Effector CD4-positive, alpha-beta T cell (primary cell): ENCODE measurements around the gene USP31.
"Not testable (repeated sequence)": the region's sequence is repeated elsewhere in the genome, so short reads cannot be mapped to it uniquely, and the experiment has no call there.

Experiments
- DNase-seq: peaks from one replicate; pipeline ENCODE4 v3.0.0-alpha.2; 2020

Gene USP31

GRCh38 chr16:23131931-23132621, 17.2 kb downstream of the USP31 start:
- DNase-seq: no peak

DNA sequence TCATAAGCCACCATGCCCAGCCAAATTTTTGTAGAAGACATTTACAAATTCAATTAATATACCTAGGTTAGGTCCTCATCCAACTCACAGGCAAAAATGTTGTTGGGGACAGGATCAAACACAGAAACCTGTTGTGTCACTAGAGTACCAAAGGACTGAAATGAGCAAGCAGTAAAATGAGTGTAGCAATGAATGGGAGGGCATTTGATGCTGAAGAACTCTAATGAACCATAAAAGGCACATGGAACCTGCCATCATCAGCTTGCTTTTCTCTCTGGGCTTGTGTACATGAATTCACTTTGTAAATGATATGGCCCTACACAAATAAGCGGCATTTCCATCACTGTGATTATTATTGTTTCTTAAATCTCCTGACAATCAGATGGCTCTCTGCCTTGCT, 17.8 kb downstream of the USP31 start:
- no peak for DNase-seq

DNA sequence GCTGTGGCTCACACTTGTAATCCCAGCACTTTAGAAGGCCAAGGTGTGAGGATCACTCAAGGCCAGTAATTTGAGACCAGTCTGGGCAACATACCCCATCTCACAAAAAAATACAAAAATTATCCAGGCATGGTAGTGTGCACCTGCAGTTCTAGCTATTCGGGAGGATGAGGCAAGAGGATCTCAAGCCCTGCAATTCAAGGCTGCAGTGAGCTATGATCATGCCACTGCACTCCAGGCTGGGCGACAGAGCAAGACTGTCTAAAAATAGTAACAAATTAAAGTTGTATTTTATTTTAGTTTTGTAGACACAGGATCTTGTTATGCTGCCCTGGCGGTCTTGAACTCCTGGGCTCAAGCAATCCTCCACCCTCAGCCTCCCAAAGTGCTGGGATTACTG, 18.2 kb downstream of the USP31 start:
- no peak for DNase-seq

DNA sequence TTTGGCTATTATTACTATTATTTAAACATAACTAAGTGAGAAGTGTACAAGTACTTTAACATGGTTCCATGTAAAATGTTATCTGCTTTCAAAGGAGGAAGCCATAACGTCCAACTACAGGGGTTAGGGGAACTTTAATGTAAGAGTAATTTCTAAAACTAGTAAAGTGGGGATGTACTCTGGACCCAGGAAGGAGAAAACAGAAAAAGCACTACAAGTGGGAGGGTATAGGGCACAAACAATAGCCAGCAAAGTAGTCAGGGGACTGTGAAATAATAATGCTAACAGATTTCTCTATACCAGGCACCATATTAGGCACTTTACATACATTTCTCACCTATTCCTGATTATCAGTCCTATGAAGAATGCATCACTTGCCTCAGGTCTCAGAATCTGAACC, 19.6 kb downstream of the USP31 start:
- DNase-seq: no peak

DNA sequence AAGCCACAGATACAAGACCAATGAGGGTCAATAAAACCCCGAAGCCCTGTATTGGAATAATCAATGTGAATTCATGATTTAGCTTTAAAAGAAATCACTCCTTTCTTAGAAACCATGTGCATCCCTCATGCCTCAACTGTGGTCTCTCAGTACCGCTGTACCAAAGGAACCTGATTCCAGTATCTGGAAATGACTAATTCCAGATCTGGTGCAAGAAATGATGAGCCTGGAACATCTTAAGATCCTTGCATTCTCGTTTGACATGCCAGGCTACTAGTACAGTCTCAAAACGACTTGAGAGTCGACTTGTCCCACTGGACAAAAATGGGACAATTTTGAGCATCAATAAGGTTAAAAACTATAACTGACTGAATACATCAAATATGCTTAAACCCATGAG, 21.2 kb downstream of the USP31 start:
- no peak for DNase-seq

GRCh38 chr16:23125277-23125676, 24.0 kb downstream of the USP31 start:
- DNase-seq: no peak

- DNase-seq: no peak
Measured at GRCh38 chr16:23124315-23124714, 24.9 kb downstream of the USP31 start.

DNA sequence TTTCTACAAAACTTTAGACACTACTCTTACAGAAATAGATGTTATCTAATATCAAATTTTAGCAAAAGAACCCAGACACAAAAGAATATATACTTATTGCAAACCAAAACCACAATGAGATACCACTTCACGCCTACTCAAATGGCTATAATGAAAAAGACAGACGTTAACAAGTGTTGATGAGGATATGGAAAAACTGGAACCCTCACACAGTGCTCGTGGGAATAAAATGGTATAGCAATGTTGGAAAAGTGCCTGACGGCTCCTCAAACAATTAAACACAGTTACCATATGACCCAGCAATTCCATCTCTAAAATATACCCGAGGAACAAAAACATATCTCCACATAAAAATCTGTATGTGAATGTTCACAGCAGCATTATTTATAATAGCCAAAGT, 27.1 kb downstream of the USP31 start:
- DNase-seq: no peak

DNA sequence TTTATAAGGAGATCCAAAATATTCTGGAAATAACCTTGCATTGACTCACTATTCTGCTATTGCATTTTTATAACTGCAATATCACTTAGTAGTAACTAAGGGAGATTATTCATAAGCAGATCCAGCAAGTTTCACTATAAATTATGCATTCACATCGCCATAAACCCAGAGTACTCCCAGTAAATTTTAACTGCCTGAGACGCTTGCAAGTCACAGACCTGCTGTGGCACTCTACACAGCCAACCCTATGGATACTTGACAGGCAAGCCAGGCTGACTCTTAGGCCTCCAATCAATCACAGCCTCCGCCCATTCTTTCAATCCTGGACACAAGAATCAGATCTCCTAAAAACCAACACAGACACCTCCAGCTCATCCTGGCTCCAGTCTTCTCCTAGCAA, 28.2 kb downstream of the USP31 start:
- no peak for DNase-seq

GRCh38 chr16:23120562-23120961, 28.7 kb downstream of the USP31 start:
- no peak for DNase-seq

- DNase-seq: no peak
Measured at GRCh38 chr16:23119570-23119969, 29.7 kb downstream of the USP31 start.

DNA sequence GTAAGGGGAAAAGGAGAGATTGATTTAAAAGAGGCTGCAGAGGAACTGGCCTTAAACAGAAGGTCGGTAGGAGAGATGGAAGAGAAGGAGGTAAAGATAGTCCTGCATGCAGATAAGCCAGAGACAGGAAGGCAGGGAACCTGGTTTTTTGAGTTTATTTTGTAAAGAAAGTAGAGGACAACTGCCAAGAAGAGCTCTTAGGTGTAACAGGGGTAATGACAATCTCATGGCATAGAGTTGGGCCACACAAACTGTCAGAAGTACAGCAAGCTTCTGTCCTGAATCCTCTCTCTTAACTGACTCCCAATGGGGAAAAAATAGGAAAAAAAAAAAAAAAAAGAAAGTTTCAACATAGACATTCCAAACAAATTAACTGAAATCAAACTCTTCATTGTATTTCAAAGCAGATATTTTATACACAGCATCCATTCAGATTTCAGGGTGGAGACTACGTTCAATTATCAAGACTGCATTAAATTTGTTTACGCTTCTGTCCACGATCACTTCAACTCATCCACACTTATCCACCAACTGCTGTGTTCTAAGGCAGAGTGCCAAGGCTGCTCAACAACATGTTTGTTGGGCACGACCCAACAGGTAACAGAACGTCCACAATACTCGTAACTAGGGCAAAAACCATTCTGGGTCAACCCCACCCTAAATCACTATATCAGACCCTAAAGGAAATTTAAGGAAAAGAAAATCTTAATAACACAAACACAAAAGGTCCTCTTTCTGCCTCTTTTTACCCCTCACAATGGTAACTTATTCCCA, 34.9 kb downstream of the USP31 start:
- DNase-seq: no peak

- DNase-seq: no peak
Measured at GRCh38 chr16:23113185-23113584, 36.1 kb downstream of the USP31 start.

DNA sequence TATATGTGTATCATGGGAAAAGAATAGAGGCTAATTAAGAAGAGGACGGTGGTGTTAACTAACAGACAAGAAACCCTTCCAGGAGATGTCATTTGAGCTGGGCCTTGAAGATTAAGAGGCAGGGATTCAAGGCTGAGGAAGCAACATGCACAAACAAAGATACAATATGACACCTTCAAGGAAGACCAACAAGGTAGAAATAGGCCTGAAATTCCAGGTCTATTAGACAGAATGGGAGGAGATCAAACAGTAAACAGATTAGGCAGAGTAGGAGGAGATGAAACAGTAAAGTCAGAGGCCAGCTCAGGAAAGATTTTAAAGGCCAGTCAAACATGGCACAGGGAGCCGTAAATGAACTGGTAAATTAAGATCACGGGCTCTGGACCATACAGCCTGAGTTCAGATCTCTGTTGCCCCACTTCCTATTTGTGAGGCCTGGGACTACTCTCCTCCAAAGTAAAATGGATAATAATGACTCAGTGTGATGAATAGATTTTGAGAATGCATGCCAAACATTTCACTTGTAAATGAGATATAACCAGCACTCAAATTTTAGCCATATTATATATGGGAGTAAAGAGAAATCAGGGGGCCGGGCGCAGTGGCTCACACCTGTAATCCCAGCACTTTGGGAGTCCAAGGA, 38.9 kb downstream of the USP31 start:
- DNase-seq: no peak

- DNase-seq: no peak
Measured at GRCh38 chr16:23107936-23108335, 41.3 kb downstream of the USP31 start.

GRCh38 chr16:23107117-23107516, 42.1 kb downstream of the USP31 start:
- no peak for DNase-seq

DNA sequence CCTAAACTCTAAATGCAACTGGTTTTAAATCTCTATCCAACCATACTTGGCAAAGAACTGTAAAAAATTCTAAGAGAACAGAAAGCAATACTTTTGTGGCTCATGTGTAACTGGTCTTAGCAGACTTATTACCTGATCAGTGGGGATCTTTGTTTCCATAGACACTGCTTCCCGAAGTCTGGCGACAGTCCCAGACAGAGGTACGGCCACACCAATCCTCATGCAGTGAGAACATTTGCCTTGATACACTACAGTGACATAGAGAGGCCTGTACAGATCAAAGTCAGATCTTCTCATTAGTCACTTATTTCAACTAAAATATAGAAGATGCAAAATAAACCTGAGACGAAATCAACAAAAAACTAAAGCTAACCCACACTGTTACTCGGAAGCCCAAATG, 43.9 kb downstream of the USP31 start:
- DNase-seq: no peak

DNA sequence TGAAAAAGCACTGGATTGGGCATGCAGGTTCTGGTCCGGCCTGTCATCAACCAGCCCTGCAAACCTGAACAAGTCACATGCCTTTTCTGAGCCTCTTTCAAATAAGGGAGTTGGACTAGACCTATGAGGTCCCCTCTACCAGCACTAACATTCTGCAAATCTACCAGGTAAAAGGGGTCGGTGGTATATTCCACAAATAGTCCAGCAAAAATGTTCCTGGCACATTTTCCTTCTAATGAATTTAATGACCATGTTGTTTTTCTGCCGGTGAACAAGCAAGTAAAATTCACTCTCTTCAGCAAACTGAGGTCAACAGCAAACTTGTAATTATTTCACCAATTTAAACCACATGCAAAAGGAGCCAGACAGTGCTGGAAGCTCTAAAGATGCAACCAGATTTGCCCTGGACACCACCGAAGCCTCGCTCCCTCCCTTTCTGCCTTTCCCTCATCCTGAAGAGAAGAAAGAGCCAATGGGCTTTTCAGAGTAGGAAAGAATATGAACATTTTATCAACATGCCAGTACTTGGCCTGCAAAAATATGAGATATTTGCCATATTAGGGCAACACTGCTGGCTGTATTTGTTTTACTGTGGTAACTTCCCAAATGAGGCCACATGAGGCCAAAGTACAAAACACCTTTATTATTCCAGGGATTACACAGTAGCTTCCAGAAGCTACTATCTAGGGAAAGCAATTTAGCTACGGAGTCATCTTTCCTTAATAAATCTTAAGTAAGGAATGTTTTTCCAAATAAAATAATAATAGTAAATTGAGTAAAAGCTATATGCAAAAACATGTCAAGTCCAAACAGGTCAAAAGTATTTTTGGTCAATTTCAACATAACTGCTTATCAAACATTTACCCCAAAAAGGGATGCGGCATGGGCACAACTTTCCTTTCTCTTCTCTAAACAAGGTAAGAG, 45.0 kb downstream of the USP31 start:
- DNase-seq: no peak

GRCh38 chr16:23103603-23104002, 45.6 kb downstream of the USP31 start:
- DNase-seq: no peak

GRCh38 chr16:23101012-23101550, 48.2 kb downstream of the USP31 start:
- DNase-seq: no peak

- not testable (repeated sequence) for DNase-seq
Measured at GRCh38 chr16:23096450-23096849, 52.8 kb downstream of the USP31 start.

DNA sequence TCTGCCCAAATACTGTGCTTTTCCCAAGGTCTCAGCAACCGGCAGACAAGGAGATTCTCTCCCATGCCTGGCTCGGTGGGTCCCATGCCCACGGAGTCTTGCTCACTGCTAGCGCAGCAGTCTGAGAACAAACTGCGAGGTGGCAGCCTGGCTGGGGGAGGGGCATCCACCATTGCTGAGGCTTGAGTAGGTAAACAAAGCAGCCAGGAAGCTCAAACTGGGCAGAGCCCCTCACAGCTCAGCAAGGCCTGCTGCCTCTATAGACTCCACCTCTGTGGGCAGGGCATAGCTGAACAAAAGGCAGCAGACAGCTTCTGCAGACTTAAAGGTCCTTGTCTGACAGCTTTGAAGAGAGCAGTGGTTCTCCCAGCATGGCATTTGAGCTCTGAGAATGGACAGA, 55.1 kb downstream of the USP31 start:
- not testable (repeated sequence) for DNase-seq

DNA sequence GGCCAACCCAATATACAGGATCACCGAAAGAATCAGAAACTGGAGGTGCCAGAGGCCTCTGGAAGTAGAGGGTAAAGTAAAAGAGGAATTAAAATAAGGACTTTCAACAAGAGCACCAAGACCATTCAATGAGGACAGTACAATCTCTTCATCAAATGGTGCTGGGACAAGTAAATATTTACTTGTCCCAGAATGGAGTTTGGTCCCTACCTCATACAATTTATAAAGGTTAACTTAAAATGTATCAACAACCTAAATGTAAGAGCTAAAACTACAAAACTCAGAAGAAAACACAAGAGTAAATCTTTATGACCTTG, 56.5 kb downstream of the USP31 start:
- no peak for DNase-seq
